T-cell (primary cell): ENCODE data around the gene SPX. TPM values are rescaled to one million over a fixed set of nuclear protein-coding genes. Genes with fewer than 3 reads are reported as not detected.

Experiments
- ATAC-seq, 4 experiments: fragments of 200-7000 bp in 3 of 4; fragments of 150-1000 bp in 1 of 4; cut with Tn5 transposase; replicated peaks in 1 of 4; 1 replicate in 3 of 4; 2 replicates in 1 of 4; pipeline ENCODE4 v1.10.0; 2021; ENCODE audit warnings: moderate library complexity in 3 of 4, mild to moderate bottlenecking in 2 of 4, moderate number of reproducible peaks in 1 of 4
- CTCF ChIA-PET, 2 donors: fragments of 300-600 bp; sonication (Branson Sonifier 250); formaldehyde crosslinking; loops; one replicate each; lab custom pipeline; 2022; ENCODE audit warnings: antibody characterized with exemption in 2 of 2; lab: Charles Lee
- POLR2A ChIA-PET, 2 donors: fragments of 300-600 bp; sonication (Branson Sonifier 250); formaldehyde crosslinking; loops; one replicate each; lab custom pipeline; 2022; ENCODE audit warnings: antibody characterized with exemption in 2 of 2; lab: Charles Lee
- DNase-seq, 35 experiments: peaks; one replicate each; pipeline versions ENCODE4 v3.0.0 to v3.0.0-alpha.2; 2013 to 2023
- H3K27ac ChIP-seq: one replicate; pipeline ENCODE4 v1.5.1; 2013; ENCODE audit warnings: low read length
- H3K27me3 ChIP-seq, 2 experiments: replicated peaks in 1 of 2; 1 replicate in 1 of 2; 2 replicates in 1 of 2; pipeline versions ENCODE4 v1.6.1 to v1.7.0; 2013; ENCODE audit warnings: low read length in 1 of 2, mixed read lengths in 1 of 2; ENCODE audit not compliant: control insufficient read depth in 2 of 2, insufficient read depth in 2 of 2; ENCODE audit errors: extremely low read depth in 1 of 2
- H3K36me3 ChIP-seq, 2 donors: 1 replicate in 1 of 2; 2 replicates in 1 of 2; pipeline versions ENCODE4 v1.6.1 to v1.7.0; 2013; ENCODE audit warnings: low read length in 1 of 2; ENCODE audit not compliant: control insufficient read depth in 2 of 2, insufficient read depth in 1 of 2; ENCODE audit errors: extremely low read depth in 1 of 2
- H3K4me1 ChIP-seq, 2 experiments: 1 replicate in 1 of 2; 2 replicates in 1 of 2; pipeline versions ENCODE4 v1.6.1 to v1.7.0; 2013; ENCODE audit warnings: low read length in 2 of 2, mixed read lengths in 1 of 2; ENCODE audit not compliant: insufficient read depth in 2 of 2, control insufficient read depth in 1 of 2; ENCODE audit errors: extremely low read depth in 1 of 2
- H3K4me3 ChIP-seq, 2 donors: 1 replicate in 1 of 2; 2 replicates in 1 of 2; pipeline versions ENCODE4 v1.5.1 to v1.7.0; 2013; ENCODE audit warnings: mild to moderate bottlenecking in 2 of 2, low read length in 1 of 2, moderate library complexity in 1 of 2; ENCODE audit not compliant: control insufficient read depth in 1 of 2; ENCODE audit errors: extremely low read depth in 1 of 2
- H3K9me3 ChIP-seq: 2 replicates; pipeline ENCODE4 v1.7.0; 2013
- H3K27ac Mint-ChIP-seq, 2 donors: one replicate each; pipeline ENCODE4 v1.8.0; 2020 to 2021; ENCODE audit warnings: mild to moderate bottlenecking in 2 of 2, mixed read lengths in 2 of 2
- H3K27me3 Mint-ChIP-seq, 2 donors: one replicate each; pipeline ENCODE4 v1.8.0; 2021 to 2022; ENCODE audit warnings: mixed read lengths in 2 of 2
- H3K36me3 Mint-ChIP-seq: one replicate; pipeline ENCODE4 v1.8.0; 2021; ENCODE audit warnings: mixed read lengths
- H3K4me1 Mint-ChIP-seq, 3 donors: one replicate each; pipeline ENCODE4 v1.8.0; 2020 to 2022; ENCODE audit warnings: mixed read lengths in 3 of 3, mild to moderate bottlenecking in 1 of 3
- H3K4me3 Mint-ChIP-seq, 3 donors: one replicate each; pipeline ENCODE4 v1.8.0; 2020 to 2022; ENCODE audit warnings: mild to moderate bottlenecking in 3 of 3, mixed read lengths in 3 of 3, moderate library complexity in 3 of 3
- H3K9me3 Mint-ChIP-seq, 3 donors: one replicate each; pipeline ENCODE4 v1.8.0; 2020 to 2022; ENCODE audit warnings: mixed read lengths in 3 of 3
- WGBS: methylation state at CpG from one replicate; pipeline ENCODE4 v1.1.5; 2013; ENCODE audit warnings: missing lambda C conversion rate; ENCODE audit not compliant: insufficient coverage; 5-methylcytosine and 5-hydroxymethylcytosine counted together
- total RNA-seq, 35 experiments: library from RNA in 6 of 35; stranded (reverse) in 6 of 35; fragments of 120-200 nt in 1 of 35; gene quantifications; one replicate each; pipeline versions ENCODE4 v1.2.1 to v1.2.4 and lab custom pipeline; 2013 to 2026

The SPX gene
- total RNA-seq, 5 donors from 2014 or later (not counting 1 experiment from before 2014, with no cell fraction given) = 0.26 to 0.46 (median 0.32) TPM; not detected in 1

- Histone ChIP-seq H3K27me3 (no peaks in the 10 kb centered on the region), H3K9me3 (no peaks in the 10 kb centered on the region), H3K4me3 (no peak overlapping the region), H3K27ac (peak overlapping the region; percentile 45), H3K4me1 (peaks cover 0 to 10% of the 10 kb centered on the region in 2 experiments), H3K36me3 (peaks cover 0 to 38% of the 10 kb centered on the region in 2 donors)
- H3K4me3 Mint-ChIP-seq = peak overlapping the region; percentile 51 to 63 (median 61)
- peaks cover 36% of the 10 kb centered on the region for H3K36me3 Mint-ChIP-seq
- peaks cover 32 to 41% (median 39%) of the 10 kb centered on the region in 3 donors for H3K4me1 Mint-ChIP-seq
- 0% methylated on average over 1 of the region's 2 CpGs for WGBS
- no peaks in the 10 kb centered on the region for H3K27me3 Mint-ChIP-seq
- ChIA-PET CTCF (interaction anchor here in 1 of 2 donors (0.7 kb wide), 1 partner anchor 73 kb away, joined by 3 read pairs; no protein-coding TSS in a partner anchor), POLR2A (interaction anchor here in 1 of 2 donors (0.6 kb wide), 2 partner anchors 72 to 137 kb away, joined by 4 read pairs; no protein-coding TSS in a partner anchor)
- H3K9me3 Mint-ChIP-seq = no peaks in the 10 kb centered on the region
- ATAC-seq (peak; percentile 69 to 90 (median 72)), DNase-seq (peak in 1 of 35 experiments; percentile 42)
- H3K27ac Mint-ChIP-seq = peak overlapping the region; percentile 92 to 93
Measured at GRCh38 chr12:21509768-21510167, 16.3 kb upstream of the SPX start.

GRCh38 chr12:21516281-21516680 is 9.8 kb upstream of the SPX start:
- ATAC-seq = no peak
- H3K4me1 Mint-ChIP-seq = peaks cover 0 to 2% (median 0%) of the 10 kb centered on the region in 3 donors
- WGBS = no CpG with 5 or more reads among the region's 2 CpGs
- no peaks in the 10 kb centered on the region for H3K27me3 Mint-ChIP-seq
- no peak overlapping the region for H3K27ac Mint-ChIP-seq
- H3K4me3 ChIP-seq = no peak overlapping the region
- H3K4me3 Mint-ChIP-seq = no peak overlapping the region
- DNase-seq = no peak
- H3K4me1 ChIP-seq = no peaks in the 10 kb centered on the region
- H3K36me3 ChIP-seq = peaks cover 0 to 33% of the 10 kb centered on the region in 2 donors
- no peaks in the 10 kb centered on the region for H3K27me3 ChIP-seq
- peaks cover 20% of the 10 kb centered on the region for H3K36me3 Mint-ChIP-seq
- no peaks in the 10 kb centered on the region for H3K9me3 ChIP-seq
- ChIA-PET POLR2A (interaction anchor here (0.5 to 1.4 kb wide), 2 partner anchors 12 to 16 kb away, joined by 3 read pairs; no protein-coding TSS in a partner anchor), CTCF (interaction anchor here (0.6 to 0.9 kb wide), 2 partner anchors 20 to 184 kb away, joined by 3 read pairs; no protein-coding TSS in a partner anchor)
- no peak overlapping the region for H3K27ac ChIP-seq
- no peaks in the 10 kb centered on the region for H3K9me3 Mint-ChIP-seq

- Mint-ChIP-seq H3K4me1 (no peaks in the 10 kb centered on the region), H3K36me3 (peaks cover 18% of the 10 kb centered on the region), H3K4me3 (no peak overlapping the region), H3K27ac (peak overlapping the region in 1 of 2 donors; percentile 50), H3K27me3 (no peaks in the 10 kb centered on the region), H3K9me3 (no peaks in the 10 kb centered on the region)
- WGBS = 100% methylated on average over 1 of the region's 3 CpGs
- Histone ChIP-seq H3K36me3 (peaks cover 0 to 25% of the 10 kb centered on the region in 2 donors), H3K27ac (no peak overlapping the region), H3K4me1 (no peaks in the 10 kb centered on the region), H3K9me3 (no peaks in the 10 kb centered on the region), H3K27me3 (no peaks in the 10 kb centered on the region), H3K4me3 (no peak overlapping the region)
- ChIA-PET CTCF (interaction anchor here in 1 of 2 donors (0.6 kb wide), 1 partner anchor 10 kb away, joined by 4 read pairs; no protein-coding TSS in a partner anchor), POLR2A (no interaction called here)
- no peak for ATAC-seq
- no peak for DNase-seq
Measured at GRCh38 chr12:21518451-21518850, 7.6 kb upstream of the SPX start.

- ATAC-seq (no peak), DNase-seq (no peak)
- ChIA-PET CTCF (interaction anchor here in 1 of 2 donors (0.6 kb wide), 1 partner anchor 144 kb away, joined by 5 read pairs; no protein-coding TSS in a partner anchor), POLR2A (no interaction called here)
- Histone ChIP-seq H3K9me3 (no peaks in the 10 kb centered on the region), H3K4me3 (no peak overlapping the region), H3K27ac (no peak overlapping the region), H3K27me3 (peaks cover 0 to 2% of the 10 kb centered on the region in 2 experiments), H3K4me1 (no peaks in the 10 kb centered on the region), H3K36me3 (peaks cover 0 to 6% of the 10 kb centered on the region in 2 donors)
- 89% methylated on average over 1 of the region's 1 CpG for WGBS
- Mint-ChIP-seq H3K27ac (no peak overlapping the region), H3K9me3 (peaks cover 4 to 5% (median 5%) of the 10 kb centered on the region in 3 donors), H3K4me3 (no peak overlapping the region), H3K36me3 (peaks cover 8% of the 10 kb centered on the region), H3K27me3 (peaks cover 0 to 2% of the 10 kb centered on the region in 2 donors), H3K4me1 (no peaks in the 10 kb centered on the region)
Measured at GRCh38 chr12:21521541-21521940, 4.6 kb upstream of the SPX start.

GRCh38 chr12:21523148-21523547 is 2.9 kb upstream of the SPX start:
- ChIA-PET CTCF (no interaction called here), POLR2A (no interaction called here)
- Histone ChIP-seq H3K27me3 (peaks cover 8 to 10% of the 10 kb centered on the region in 2 experiments), H3K9me3 (no peaks in the 10 kb centered on the region), H3K36me3 (peaks cover 0 to 2% of the 10 kb centered on the region in 2 donors), H3K27ac (no peak overlapping the region), H3K4me3 (no peak overlapping the region), H3K4me1 (peaks cover 0 to 9% of the 10 kb centered on the region in 2 experiments)
- Mint-ChIP-seq H3K27ac (no peak overlapping the region), H3K4me1 (peaks cover 0 to 5% (median 4%) of the 10 kb centered on the region in 3 donors), H3K27me3 (peaks cover 4 to 7% of the 10 kb centered on the region in 2 donors), H3K36me3 (peaks cover 3% of the 10 kb centered on the region), H3K4me3 (no peak overlapping the region), H3K9me3 (peaks cover 4 to 5% (median 5%) of the 10 kb centered on the region in 3 donors)
- ATAC-seq = no peak
- DNase-seq = no peak

- 65% methylated on average over 2 of the region's 12 CpGs for WGBS
- POLR2A ChIA-PET = interaction anchor here in 1 of 2 donors (1.1 kb wide), 1 partner anchor 15 kb away, joined by 3 read pairs; no protein-coding TSS in a partner anchor
- Histone ChIP-seq H3K4me1 (peaks cover 0 to 9% of the 10 kb centered on the region in 2 experiments), H3K27ac (no peak overlapping the region), H3K27me3 (peaks cover 10 to 21% of the 10 kb centered on the region in 2 experiments), H3K4me3 (peak overlapping the region; percentile 66 to 84), H3K36me3 (no peaks in the 10 kb centered on the region), H3K9me3 (no peaks in the 10 kb centered on the region)
- peak overlapping the region; percentile 67 to 78 (median 73) for H3K4me3 Mint-ChIP-seq
- CTCF ChIA-PET = interaction anchor here in 1 of 2 donors (0.9 kb wide), 1 partner anchor 15 kb away, joined by 3 read pairs; no protein-coding TSS in a partner anchor
- no peaks in the 10 kb centered on the region for H3K36me3 Mint-ChIP-seq
- H3K27ac Mint-ChIP-seq = peak overlapping the region in 1 of 2 donors; percentile 33
- H3K9me3 Mint-ChIP-seq = peaks cover 4 to 5% (median 5%) of the 10 kb centered on the region in 3 donors
- H3K27me3 Mint-ChIP-seq = peaks cover 25 to 28% of the 10 kb centered on the region in 2 donors
- H3K4me1 Mint-ChIP-seq = peaks cover 0 to 9% (median 9%) of the 10 kb centered on the region in 3 donors
- DNase-seq (no peak), ATAC-seq (no peak)
Measured at GRCh38 chr12:21526721-21527345, 737 bp downstream of the SPX start.
